Stimulated activated CD8-positive, alpha-beta memory T cell treated with anti-CD3 and anti-CD28 coated beads, Interleukin-12 subunit alpha, Interleukin-12 subunit beta, amount 100 ng/mL, for 24 hours (primary cell): ENCODE results near the gene PAFAH1B2.
"Not testable (repeated sequence)": the region's sequence is repeated elsewhere in the genome, so short reads cannot be mapped to it uniquely, and the experiment has no call there.

Experiments
- DNase-seq: peaks from one replicate; pipeline ENCODE4 v3.0.0-alpha.2; 2020; ENCODE audit errors: extremely low read depth

Gene PAFAH1B2, protein sequence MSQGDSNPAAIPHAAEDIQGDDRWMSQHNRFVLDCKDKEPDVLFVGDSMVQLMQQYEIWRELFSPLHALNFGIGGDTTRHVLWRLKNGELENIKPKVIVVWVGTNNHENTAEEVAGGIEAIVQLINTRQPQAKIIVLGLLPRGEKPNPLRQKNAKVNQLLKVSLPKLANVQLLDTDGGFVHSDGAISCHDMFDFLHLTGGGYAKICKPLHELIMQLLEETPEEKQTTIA

DNA sequence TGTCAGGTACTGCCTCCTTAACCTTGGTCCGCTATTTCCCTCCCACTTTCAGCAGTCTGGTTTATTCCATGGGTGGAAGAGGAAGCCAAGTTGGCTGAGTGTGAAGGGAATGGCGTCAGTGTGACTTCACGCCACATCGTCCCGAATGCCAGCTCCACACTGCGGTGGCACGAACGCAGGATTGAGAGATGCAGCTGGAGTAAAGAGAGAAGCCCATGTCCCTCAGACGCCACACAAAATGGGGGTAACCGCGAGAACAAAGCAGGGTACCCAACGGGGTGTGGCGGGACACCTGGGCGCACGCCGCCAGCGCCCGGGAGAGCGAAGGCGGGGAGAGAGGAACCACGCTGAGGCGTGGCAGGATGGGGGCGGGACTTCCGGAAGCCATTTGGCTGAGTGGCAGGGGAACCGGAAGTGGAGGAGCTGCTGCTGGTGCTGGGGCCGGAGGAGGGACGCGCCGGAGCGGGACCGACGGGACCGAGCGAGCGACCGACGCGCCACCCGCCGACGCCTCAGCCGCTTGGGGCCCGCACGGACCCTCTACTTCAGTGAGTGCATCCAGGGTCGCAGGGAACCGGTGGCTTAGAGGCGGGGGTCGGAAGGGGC, at the start of gene PAFAH1B2:
Gene PAFAH1B2, plus strand, starts transcription at position 417 of the 606 bp plus-strand sequence. CDS start 8,161 bp downstream, outside the sequence.
- DNase-seq: peak; percentile 92

DNA sequence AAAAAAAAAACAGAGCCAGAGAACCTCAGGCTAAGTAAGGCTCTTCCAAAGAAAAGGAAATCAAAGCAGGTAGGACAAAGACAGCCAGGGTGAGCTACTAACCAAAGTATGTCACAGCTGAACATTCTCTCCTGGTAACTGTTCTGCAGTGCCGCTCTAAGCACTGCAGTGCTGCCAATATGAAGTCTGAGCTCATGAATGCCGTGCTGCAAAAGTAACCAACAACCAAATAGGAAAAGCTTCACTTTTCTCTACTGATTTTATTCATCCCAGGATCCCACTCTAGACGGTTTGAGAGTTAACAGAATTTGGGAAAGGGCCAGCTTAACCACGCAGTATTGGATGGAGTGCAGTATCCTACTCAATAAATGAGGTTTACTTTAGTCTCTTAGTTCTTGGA, 49.3 kb upstream of the PAFAH1B2 start:
- no peak for DNase-seq

DNA sequence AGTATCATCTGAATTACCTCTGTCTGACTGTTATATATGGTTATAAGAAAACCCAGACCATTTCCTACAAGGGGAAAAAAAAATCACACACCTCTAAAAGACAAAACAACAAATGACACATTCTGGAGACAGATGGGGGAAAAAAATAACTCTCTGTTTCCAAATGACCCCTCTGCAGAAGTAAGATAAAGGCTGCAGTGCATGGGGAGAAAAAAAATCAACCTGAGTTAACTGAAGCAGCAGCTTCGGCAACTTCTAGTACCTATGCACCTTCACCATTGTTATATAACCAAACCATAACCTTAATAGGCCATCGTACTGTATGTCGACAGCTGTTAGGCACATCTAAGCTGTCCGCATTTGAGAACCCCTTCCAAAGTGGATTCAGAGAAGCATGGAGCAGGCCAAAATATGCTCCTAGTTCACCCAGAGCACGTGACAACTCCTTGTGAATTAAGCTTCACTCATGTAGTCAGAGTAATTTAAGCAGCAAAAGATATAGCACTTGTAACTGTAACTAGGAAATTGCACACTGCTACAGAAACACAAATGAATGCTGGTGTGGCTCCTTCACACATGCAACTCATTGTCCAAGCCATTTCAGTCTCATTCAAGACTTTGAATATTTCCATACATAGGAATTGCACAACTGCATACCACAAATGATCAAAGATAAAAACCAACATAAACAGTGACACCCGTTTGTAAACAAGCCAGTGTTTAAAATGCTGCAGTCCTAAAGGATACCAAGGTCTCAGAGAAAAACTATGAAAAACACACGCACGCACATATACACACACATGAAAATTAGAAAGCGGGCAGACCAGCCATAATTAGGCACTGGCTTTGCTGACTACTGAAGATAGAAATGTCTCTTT, 48.6 kb upstream of the PAFAH1B2 start:
- DNase-seq: no peak

DNA sequence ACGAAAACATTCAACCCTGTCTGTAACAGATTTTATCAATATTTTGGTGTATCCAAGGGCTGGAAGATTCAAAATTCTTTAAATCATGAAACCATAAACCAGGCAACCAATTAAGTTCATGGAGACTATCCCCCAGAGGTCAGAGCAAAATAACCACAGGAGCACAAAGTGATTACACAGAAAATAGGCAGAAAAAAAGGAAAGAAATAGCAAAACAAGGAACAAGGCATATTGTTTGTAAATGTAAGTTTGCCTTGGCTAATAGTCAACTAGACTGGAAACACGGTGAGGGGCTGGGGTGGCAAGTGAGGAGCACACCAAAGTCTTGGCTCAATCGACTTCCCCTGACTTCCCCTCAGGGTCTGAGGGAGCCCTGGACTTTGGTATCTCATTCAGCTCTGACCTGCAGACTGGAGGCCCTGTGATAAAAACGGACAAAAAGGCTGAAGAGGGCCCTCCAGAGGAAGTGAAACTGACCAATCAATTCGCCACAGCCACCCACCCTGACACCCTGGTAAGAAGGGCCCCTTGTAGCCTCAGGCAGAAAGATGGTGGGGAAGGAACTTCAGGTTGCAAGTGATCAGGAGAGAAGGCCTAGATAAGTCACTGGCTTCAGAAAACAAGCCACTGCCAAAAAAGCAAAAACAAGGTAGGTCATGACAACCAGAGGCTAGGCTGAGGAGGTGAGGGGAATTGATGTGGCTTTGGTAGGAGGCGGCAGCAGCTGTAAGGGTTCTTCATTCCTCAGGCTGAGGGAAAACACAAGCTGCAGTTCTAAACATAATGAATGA, 47.7 kb upstream of the PAFAH1B2 start:
- no peak for DNase-seq

DNA sequence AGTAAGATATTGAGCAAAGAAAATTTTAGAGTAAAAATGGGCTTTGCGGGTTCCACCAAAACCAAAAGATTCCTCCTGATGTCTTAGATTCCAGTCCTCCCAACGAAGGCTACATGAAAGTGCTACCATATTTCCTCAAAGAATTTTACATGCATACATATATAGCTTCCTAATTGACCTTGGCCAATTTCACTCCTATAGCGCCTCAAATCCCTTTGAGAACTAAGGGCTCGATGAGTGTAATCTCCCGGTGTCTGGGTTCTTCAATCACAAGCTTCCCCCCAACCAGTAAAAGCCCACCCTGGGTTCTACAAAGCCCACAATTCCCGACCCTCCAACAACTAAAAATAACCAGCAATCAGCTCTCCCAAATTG, 47.1 kb upstream of the PAFAH1B2 start:
- no peak for DNase-seq

DNA sequence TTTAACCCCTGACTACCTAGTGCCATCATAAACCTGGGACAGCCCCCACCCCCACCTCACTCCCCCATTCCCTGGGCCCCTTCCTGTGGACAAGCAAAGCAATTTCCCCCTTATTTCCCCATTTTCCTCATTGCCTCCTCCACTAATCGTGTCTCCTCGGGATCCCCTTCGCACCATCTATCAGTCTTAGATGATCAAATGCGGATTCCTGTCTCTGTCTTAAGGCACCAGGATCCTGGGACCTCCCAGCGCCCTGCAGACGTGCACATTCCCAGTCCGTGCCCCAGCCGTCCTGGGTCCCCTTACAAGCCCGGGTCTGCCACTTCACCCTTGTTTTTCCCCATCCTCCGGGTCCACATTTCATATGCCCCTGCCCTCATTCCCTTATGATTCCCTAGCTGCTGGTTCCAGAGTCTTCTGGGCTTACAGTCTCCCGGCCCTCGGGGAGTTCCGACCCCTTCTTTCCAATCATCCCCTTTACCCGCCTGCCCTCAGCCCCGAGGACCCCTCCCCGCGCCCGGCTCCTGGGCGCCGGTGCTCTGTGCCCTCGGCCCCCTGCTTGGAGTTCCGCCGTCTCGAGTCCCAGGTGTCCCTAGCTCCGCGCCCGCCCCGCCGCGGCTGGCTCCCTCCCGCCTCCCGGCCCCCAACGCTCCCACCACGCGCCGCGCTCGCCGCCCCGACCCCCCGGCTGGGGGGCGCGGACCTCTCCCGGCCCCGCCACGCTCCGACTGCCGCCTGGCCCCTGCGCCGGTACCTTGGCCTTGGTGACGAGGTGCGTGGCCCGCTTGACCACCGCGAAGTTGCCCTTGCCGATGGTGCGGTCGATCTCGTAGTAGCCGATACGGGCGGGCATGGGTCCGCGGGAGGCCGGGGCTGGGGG, 46.5 kb upstream of the PAFAH1B2 start:
- DNase-seq: no peak

DNA sequence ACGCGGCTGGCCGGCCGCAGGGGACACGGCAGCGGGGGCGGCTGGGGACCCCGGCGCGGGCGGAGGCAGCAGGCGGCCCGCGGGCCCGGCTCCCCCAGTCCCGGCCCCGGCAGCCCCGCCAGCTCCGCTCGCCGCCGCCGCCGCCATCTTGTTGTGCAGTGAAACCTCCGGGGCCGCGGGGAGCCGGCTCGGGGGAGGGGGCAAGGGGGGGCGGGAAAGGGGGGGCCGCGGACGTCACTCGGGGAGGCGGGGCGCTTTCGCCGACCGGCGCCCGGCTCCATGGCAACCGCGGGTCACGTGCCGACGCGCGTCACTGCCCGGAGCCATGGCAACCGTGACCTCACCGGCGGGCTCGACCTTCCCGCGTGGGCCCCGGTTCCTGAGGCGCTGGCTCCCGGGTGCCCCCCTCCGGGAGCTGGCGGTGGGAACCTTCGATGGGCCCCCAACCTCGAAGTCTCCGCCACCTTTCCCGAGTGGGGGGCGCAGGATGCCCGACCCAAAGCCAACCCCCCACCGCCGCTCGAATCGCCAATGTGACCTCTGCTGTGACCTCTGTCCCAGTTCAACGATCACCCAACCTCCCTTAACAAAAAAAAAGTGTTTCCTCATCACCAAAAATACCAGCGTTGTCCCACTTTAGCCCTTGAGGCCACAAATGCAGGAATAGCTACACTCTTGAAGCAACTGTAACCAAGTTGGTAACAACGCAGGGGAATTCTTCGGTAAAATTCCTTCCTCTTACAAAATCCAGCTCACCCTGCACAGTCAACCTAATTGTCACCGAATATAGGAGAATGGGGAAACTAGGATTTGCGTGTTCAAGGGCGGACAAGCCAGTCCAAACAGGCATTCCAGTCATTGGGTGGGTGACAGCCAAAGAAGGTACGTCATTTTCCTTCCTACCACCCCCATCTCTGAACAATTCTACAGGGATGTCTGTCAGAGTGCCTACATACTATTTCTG, 45.5 kb upstream of the PAFAH1B2 start, which contains the start of gene SIK3:
Gene SIK3, minus strand, starts transcription at position 160 of the 964 bp plus-strand sequence. Its CDS starts 13 bp downstream, at position 147.
- DNase-seq: peak; percentile 80

DNA sequence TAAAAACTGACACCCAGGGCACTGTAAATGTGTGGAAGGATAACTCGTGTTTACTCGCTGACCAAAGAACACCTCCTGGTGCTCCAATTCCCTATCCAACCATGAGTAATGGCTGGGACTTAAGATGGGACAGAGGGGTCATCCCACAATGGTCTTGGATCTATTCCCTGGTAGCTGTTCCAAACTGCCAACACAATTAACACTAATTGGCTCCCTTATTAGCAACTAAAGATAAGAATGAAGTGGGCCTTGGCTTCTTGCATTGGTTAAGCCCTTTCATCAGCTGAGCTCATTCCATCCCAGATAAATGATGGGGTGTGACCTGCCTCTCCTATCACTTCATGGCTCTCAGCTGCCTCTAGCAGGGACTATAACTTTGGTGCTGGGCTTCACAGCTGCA, 44.4 kb upstream of the PAFAH1B2 start:
- DNase-seq: no peak

DNA sequence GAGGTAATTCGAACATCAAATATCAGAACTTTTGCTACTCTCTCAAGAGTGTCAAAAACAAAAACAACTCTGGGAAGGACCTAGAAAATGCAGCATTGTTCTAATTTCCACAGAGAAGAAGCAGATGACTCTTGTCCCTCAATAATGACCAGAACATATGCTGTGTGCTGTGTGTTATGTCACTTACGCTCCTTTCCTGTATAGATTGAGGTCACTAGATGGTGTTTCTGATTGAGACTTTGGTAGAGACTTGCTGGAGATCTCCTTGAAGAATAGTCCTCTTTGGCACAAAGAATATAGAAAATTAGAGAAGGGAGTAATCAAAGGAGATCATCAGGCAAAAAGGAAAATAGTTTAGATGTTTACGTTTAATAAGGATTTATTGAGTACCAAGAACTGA, 43.5 kb upstream of the PAFAH1B2 start:
- no peak for DNase-seq

DNA sequence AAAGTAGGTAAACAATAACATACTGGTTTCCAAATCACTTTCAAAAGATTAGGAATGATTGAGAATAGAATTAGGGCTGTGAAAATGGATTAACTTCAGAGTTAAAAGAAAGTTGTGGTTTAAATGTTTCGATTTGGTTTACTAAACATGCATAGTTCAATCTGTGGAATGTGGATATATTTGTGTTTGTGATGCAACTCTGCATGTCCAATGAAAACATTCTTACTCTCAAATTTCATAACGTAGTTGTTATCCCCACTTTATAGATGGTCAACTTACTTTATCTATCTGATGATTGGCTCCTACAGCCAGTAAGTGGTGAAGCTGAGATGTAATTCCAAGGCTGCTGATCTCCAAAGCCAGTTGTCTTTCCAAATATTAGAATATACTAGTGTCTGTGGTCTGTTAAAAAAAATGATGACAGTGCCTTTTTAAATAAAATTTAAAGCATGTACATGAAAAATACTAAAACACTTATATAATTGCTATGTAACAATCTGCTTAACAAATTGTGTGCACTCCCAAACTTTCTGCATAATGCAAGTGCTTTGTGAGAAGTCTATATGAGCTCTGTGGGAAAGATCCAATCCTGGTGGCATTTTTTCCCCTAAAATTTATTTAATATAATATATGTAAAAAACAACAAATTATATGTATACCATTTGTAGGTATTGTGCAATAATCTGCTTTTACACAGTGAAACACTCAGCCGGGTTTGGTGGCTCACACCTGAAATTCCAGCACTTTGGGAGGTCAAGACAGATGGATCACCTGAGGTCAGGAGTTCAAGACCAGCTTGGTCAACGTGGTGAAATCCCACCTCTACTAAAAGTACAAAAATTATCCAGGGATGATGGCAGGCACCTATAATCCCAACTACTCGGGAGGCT, 36.1 kb upstream of the PAFAH1B2 start:
- no peak for DNase-seq

DNA sequence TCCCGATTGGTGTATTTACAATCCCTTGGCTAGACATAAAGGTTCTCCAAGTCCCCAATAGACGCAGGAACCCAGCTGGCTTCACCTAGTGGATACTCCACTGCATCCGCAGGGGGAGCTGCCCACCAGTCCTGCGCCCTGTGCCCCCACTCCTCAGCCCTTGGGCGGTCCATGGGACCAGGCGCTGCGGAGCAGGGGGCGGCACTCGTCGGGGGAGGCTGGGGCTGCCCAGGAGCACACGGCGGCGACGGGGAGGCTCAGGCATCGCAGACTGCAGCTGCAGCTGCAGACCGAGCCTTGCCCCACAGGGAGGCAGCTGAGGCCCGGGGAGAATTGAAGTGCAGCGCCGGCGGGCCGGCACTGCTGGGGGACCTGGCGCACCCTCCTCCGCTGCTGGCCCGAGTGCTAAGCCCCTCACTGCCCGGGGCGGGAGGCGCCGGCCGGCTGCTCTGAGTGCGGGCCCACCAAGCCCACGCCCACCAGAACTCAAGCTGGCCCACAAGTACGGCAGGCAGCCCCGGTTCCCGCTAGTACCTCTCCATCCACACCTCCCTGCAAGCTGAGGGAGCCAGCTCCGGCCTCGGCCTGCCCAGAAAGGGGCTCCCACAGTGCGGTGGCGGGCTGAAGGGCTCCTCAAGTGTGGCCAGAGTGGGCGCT, 33.7 kb upstream of the PAFAH1B2 start:
- no peak for DNase-seq

DNA sequence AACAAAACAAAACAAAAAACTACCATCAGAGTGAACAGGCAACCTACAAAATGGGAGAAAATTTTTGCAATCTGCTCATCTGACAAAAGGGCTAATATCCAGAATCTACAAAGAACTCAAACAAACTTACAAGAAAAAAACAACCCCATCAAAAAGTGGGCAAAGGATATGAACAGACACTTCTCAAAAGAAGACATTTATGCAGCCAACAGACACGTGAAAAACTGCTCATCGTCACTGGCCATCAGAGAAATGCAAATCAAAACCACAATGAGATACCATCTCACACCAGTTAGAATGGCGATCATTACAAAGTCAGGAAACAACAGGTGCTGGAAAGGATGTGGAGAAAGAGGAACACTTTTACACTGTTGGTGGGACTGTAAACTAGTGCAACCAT, 31.6 kb upstream of the PAFAH1B2 start:
- not testable (repeated sequence) for DNase-seq

DNA sequence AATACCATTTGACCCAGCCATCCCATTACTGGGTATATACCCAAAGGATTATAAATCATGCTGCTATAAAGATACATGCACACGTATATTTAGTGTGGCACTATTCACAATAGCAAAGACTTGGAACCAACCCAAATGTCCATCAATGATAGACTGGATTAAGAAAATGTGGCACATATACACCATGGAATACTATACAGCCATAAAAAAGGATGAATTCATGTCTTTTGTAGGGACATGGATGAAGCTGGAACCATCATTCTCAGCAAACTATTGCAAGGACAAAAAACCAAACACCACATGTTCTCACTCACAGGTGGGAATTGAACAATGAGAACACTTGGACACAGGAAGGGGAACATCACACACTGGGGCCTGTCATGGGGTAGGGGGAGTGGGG, 31.1 kb upstream of the PAFAH1B2 start:
- DNase-seq: not testable (repeated sequence)

DNA sequence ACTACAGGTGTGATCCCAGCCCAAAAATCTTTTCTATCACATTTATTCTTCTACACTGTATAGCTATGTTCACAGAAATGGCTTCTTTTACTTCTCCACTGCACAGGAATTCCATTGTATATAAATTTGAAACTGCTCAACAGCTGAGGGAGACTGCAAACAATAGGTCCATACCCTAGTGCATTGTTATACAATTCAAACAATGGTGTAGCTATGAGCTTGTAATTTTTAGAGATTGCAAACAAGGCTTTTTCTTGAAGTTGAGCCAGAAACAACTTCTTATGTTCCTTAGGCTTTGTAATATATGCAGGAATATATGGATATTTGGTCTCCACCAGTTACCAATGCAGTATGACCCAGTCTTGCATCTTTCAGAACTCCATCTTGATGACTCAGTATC, 26.4 kb upstream of the PAFAH1B2 start:
- DNase-seq: no peak

DNA sequence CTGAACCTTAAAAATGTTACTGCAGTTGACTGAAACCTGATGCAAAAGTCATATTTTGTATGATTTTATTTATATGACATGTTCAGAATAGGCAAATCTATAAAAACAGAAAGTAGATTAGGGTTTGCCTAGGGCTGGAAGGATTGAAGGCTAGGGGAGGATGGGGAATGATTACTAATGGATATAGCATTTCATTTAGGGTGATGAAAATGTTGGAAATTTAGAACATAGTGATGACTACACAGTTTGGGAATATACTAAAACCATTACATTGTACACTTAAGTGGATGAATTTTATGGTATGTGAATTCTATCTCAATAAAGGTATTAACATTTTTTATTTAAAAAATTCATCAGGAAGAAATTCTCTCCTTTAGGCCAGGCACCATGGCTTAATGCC, 22.9 kb upstream of the PAFAH1B2 start:
- DNase-seq: no peak

DNA sequence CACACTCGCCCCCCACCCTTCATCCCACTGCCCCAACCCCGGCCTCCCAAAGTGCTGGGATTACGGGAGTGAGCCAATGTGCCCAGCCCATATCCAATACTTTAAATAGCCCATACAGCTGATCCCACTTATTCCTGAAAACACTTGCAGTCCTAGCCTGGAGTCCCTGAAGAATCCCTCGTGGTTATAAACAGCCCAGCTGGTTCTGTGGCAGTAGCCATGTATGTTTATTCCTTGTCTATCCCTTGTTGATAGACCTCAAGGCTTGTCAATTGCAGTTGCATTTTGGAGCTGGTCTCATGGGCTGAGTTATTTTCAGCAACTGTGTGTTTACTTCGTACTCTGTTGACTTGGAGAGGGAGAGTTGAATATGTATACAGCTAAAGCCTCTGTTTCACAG, 21.5 kb upstream of the PAFAH1B2 start:
- no peak for DNase-seq

DNA sequence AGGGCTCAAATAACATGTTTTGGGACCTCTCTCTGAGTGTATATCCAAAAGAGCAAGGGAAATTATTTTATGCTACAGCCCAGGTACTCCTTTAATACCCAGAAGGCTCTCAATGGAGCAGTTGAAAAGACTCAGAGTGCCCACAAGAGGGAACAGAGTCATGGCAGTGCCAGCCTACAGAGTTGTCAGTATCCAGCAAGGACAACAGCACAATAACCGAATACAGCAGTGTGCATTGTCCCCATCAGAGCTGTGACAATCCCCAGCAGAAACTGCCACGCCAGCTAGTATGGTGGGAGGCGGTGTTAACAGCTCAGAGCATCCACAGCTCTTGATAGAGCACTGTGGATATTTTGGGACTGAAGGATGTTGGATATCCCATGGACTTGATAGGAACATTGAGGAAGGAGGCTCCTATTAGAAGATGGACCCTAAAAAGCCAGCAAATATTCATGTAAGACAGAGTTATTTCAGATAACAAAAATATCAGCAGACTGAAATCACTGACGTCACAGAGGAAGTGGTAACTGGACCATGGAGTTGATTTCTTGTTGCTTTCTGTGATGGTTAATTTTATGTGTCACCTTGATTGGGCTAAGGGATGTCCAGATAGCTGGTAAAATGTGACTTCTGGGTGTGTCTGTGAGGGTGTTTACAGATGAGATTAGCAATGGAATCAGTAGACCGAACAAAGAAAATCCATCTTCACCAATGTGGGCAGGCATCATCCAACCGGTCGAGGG, 17.7 kb upstream of the PAFAH1B2 start:
- DNase-seq: no peak
